NCI-H748 (cell line): ENCODE measurements around the gene PSRC1.
"Not testable (repeated sequence)": the region's sequence is repeated elsewhere in the genome, so short reads cannot be mapped to it uniquely, and the experiment has no call there.

Source experiments
- DNase-seq: peaks from one replicate; lab custom pipeline; 2025; ENCODE audit not compliant: unreplicated experiment; lab: John Stamatoyannopoulos, UW

PSRC1 gene

DNA sequence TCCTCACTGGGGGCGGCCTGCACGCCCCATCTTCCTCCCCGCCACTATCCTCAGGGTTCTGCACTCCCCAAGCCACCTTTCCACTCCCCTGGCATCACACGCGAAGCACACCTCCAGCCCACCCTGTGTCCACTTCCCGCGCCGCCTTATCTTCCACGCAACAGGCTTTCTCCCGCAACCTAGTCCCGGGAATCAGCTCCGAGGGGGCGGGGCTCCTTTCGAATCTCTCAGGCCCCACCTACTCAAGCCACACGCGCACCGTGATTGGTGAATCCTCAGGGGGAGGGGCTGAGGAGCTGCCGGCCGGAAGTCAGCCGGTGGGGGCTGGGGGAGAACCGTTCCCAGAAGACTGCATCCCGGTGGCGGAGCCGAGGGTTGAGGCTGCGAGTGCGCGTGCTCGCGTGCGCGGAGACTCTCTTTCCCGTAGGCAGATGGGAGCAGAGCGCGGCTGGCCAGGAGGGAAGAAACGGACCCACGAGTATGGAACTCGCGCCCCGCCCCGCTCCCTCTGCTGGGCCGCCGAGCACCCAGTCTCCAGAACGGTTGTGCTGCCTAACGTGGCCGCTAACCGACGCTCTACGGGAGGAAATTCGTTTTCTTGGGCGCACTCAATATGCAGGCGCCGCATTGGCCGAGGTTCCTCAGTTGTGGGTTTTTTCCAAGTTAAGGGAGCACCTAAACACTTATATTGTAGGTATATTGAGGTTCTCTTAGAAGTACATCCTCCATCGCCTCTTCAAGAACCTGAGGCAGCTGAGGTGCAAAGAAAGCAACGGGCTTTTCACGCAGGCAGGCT is at the start of gene PSRC1:
Gene PSRC1, minus strand, starts transcription at position 194 of the 796 bp plus-strand sequence.
- DNase-seq: peak; percentile 98

DNA sequence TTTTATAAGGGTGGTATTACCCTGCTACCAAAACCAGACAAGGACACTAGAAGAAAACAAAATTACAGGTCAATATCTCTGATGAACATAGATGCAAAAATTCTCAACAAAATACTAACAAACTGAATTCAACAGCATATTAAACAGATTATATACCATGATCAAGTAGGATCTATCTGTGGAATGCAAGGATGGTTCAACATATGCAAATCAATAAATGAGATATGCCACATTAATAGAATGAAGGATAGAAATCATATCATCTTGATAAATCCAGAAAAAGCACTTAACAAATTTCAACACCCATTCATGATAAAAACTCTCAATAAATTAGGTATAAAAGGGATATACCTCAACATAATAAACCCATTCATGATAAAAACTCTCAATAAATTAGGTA is 48.2 kb upstream of the PSRC1 start:
- peak; percentile 11 for DNase-seq

DNA sequence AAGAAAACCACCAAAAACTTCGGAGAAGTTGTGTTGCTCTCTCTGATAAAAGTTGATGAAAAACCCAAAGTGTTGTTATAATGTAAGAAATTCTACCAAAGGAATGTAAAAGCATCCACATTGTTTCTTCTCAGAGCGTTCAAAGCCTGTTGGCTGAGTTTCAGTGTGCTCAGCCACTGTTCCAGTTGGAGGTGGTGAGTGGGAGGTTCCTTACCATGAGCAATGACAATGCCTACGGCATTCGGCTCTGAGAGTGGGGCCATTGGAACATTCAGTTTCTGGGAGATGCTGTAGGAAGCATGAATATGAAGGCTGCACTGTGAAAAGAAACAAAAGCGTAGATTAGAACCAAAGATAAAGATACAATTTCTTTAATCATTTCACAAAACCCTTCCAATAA is 44.3 kb upstream of the PSRC1 start:
- no peak for DNase-seq

DNA sequence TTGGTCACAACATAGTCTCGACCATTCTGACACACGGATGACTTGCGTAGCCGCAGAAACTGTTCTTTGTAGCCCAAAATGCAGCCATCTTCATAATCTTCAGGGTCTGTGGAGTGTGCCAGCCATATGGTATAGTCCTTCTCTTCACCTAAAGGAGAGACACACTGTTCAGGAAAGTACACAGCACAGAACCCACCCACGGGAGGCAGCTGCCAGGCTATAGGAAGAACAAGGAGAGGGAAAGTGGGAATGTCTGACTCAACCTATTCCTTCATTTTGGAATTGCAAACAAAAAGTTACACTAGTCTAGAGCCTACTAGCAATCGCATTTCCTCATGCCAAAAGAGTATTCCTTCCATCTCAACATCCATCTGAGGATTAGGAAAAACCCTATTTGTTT is 40.0 kb upstream of the PSRC1 start:
- no peak for DNase-seq

DNA sequence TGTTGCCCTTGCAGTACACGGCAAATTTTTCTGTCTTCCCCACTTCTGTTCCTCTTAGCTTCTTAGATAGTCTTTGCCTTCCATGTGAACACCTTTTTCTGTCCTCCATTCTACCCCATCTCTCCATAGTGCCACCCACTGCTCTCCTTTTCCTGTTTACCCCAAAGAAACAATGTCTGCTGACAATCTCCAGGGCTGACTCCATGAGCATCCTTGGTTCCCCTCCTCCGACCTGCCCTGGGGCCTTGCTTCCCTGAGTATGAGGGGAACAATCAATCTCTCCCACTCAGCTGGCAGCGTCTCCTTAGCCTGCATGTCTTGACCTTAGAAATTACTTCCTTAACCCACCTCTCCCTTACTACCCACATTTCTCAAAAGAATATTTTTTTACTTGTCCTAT is 36.2 kb upstream of the PSRC1 start:
- no peak for DNase-seq

DNA sequence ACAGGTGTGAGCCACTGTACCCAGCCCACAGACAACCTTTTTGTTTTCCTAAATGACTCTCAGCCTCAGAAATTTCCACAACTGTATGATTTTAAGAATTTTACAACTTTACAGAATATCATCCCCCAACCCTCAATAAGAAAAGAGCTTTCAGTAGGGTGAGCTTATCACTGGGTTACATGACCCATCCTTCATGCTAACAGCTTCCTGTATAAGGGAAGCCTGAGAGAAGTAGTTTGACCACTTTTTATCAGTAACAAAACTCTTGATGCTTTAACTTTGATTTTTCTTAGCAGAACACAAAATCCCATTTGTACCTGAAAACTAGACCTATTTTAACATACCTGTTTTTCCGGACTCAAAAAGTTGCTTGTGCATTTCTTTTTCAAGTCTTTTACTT is 33.6 kb upstream of the PSRC1 start:
- no peak for DNase-seq

DNA sequence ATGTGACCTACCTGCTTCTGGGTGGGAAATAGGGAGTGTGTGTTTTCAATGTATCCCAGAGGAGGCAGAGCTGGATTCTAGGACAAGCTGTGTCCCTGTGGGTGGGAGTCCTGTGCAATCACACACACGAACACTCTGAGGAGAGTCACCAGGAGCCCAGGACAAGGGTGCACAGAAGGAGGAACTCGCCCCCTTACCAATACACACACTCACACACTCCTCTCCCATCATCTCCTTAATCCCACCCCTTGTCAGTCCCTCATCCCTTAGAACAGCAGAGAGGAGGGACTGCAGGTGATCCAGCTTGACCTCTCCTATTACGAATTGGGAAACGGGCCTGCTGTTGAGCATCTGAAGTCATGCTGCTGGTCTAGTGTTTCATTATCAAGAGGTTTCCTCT is 32.3 kb upstream of the PSRC1 start:
- no peak for DNase-seq

DNA sequence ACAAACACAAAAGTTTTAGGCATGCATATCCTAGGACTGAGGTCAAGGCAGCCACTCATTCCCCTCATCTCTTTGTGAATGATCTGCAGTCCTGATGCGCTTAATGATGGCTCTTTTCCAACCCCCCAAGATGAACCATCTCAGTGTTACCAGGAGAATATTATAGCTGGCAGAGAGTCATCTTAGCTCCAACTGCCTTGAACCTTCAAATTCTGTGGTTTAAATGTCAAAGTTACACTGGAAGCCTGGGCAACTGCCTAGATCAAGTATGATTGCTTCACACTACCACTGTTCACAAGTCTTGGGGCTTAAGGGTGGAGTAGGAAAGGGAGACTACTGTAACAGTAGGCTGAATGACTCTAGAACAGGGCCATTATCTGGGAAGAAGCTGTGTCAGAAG is 31.9 kb upstream of the PSRC1 start:
- no peak for DNase-seq

DNA sequence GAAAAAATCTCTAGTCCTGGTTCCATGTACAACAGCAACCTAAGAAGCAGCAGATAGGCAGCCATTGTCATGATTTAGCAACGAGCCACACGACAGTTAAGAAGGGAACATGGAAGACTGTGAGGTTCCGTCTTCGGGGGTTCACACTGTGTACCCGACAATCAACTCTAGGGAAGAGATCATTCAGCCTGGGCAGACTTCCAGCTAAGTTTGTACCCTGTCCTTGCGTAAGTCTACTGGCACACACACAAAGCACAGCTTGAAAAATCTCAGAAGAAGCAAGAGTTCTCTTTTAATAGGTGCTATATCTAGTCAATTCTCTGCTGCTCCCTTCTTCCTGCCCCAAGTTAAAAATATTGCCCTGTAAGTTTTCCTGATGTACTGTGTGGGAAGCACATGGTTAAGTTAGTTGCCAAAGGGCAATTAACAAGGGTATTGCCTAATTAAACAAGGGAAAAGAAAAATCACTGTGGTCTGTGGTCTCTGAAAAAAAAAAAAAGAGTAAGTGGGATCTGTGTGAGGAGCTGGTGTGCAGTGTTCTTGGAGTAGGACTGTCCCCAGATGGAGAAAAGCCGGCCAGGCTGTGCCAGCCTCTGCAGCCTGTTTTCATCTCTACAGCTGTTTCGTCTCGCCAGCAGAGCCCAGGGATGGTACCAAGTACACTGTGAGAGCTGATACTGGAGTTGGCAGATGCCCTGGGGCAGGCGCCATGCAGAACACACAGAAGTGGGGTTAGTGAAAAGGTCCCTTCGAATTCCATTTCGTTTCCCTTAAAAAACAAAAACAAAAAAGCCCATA is 30.2 kb upstream of the PSRC1 start:
- DNase-seq: no peak

DNA sequence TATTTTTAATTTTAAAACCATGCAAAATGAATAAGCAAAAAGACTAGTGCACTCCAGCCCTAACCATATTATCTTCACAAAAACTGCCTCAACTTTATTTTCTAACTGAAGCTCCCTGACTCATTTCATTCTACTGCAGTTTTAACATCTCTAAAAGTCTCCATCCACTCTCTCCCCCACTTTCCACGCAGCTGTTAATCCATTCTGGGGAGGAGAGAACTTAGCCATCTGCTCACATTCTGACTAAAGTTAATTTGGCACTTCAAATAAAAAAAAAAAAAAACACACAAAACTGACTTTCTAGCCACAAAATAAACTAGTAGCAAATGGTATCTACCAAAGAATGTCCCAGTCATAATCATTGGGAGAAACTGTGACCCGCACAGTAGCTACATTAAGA is 29.3 kb upstream of the PSRC1 start:
- DNase-seq: no peak

DNA sequence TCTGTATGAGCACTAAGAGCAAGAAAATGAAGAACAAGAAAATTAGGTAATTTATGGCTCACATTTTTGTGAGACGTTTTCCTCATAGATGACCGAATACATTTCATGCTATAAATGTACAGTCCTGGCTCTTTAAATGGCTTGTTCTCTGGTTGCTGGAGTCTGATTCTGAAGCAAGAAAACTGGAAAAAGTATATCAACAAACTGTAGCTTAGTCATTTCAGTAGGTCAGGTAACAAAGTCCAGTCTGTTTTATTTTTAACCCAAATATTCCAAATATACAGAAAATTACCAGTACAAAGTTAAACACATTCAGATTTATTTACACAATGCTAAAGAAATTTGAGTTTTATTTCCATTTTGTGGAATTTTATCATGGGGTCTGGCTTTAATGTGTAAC is 26.4 kb upstream of the PSRC1 start:
- DNase-seq: no peak

DNA sequence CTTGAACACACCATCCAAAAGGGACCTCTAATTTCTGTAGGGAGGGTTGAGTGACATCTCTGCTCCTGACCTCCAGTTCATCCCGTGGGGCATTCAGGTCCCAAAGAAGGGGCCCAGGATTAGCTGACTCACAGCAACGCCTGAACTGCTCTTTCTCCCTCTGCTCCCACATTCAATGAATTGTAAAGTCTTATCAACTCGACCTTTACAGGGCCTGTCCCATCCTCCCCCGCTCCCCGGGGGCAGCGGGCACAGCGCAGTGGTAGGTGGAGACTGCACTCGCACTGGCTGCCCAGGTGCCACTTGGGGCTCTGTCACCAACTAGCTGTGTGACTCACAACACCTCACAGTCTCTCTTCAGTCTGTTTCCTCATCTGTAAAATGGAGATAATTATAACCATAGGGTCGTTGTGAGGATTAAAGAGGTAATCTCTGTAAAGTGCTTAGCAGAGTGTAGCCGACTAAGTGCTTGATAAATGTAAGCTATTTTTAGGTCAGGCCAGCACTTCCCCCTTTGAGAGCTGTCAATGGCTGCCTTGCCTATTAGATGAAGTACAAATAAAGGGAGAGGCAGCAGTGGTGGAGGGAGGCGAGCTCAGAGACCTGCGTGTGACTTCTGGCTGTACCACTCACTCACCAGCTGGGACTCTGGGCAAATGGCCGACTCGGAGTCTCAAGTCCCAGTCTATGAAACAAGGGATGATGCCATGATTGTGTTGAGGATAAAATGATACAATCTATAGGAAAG is 24.5 kb upstream of the PSRC1 start:
- peak; percentile 41 for DNase-seq

DNA sequence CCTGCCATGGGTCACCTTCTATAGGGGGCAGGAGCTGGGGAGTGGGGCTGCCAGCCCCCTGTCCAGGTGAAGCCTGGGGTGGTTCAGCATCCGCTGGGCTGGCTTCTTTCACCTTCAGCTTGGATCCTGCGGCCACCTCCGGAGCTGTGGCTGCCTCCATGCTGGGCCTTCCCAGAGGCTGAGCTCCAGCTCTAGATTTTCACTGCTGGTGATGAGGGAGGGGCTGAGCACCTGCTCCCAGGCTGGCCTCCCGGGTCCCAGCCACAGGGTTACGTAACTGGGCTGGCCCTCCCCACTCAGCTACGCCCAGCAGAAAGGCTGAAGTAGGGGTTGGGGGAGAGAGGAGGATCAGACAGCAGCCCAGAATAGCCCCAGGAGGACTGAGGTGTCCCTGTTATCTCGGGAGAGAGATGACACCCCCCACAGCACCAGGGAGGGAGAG is 23.9 kb upstream of the PSRC1 start, which contains the start of gene MYBPHL:
Gene MYBPHL, minus strand, starts transcription at position 180 of the 442 bp plus-strand sequence. Its CDS starts 20 bp downstream, at position 160.
- no peak for DNase-seq

DNA sequence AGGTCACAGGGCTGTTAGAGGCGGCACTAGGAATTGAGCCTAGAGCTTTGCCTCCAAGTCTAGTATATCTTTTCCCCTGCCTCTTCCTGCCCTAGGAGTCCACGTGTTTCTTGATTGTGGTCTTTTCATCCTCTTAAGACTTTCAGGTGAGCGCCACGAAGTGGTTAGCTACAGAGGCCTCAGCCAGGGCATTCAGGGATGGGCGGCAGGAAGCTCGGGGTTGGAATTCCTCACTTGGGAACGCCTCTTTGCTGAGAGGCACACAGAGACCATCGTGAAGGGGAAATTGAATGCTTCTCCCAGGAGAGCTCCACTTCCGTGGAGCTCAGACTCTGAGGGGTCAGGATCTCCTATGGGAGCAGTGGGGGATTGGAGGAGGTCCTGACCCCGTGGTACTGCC is 23.0 kb upstream of the PSRC1 start:
- DNase-seq: not testable (repeated sequence)

DNA sequence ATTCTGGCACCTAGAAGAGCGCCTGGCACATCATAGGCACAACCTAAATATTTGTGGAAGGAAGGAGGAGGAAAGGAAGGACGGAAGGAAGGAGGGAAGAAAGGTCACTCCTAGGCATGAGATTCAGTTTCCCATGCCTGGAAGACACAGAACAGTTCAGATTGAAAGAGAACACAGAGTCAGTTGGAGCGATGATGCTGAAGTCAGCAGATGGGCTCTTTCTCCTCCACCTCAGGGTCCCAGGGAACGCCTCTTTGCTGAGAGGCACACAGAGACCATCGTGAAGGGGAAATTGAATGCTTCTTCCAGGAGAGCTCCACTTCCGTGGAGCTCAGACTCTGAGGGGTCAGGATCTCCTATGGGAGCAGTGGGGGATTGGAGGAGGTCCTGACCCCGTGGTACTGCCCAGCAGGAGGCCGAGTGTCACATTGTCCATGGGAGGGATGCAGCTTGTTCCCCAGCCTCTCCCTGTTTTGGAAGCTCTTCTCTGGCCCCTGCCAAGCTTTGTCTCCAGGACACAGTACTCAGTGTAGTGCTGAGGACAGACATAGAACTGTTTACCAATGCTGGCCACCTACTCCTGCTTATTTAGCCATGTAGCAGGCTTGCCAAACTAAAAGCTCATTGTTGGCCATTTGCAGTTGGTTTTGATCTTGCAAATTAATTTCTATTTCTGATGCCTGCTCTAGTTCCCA is 21.4 kb upstream of the PSRC1 start:
- no peak for DNase-seq

DNA sequence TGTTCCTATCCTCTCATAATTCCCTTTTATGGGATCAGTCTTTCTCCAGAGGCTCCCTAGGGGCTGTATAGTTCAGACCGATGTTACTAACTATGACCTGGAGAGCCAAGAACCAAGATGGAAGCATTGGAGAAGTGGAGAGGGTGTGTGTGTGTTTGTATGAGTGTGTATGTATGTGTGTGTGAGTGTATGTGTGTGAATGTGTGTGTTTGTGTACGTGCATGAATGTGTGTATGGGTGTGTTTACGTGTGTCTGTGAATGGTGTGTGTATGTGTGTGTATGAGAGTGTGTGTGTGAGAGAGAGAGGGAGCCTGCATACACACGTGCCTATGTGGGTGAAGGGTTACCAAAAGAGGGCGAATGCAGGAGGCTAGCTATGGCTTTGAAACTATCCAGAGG is 18.9 kb upstream of the PSRC1 start:
- DNase-seq: no peak

DNA sequence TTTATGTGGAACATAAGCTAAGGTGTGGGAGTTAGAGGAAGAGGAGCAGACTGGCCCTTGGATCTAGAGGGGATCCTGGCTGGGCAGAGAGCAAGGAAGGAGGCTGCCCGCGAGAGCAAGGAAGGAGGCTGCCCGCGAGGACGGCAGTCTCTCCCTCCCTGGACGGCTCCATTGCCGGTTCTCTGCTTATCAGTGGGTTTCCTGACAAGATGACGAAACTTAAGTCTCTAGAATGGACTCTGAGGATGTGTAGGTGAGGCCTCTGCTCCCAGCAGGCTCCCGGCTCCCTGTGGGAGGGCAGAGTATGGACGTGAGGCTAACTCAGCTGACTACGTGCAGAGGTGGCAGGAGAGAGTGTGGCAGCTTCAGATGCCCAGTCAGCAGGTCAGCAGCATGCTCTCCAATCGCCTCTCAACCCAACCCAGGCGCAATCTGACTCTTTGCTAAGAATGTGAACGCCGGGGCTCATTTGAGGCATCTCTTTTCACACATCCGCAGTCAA is 17.8 kb upstream of the PSRC1 start:
- DNase-seq: no peak

DNA sequence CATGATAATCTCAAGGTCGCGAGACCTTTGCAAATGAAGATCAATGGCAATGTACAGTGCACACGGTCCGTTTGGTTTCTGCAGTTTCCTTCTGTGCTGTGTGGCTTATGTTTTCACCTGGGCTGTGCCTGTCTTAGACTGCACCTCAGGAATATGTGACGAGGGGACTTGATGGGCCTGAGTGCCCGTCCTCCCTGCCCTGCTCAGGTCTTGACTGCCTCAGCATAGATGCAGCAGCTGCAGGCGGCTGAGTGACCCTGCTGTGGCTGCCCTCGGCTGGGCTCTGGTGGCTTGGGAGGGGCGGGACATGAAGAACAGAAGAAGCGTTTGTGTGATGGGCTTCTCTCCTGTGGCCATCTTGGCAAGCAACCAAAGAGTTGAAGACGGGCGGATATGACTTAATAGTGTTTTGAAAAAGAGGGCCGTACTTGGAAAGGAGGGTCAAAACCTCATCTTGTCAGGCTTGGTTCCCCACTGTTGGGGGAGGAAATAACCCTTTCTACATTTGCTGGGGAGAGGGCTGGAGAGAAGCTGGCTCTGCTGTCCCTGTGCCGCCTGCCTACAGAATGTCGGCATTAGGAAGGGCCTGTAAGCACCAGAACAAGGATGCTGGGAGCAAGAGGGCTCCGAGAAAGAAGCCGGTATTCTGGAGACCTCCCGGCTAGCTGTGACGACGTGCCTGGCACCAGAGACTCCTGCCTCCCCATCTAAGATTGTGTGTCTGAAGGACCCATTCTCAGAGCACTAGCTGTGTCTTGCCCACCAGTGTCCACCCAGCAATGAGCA is 16.8 kb upstream of the PSRC1 start:
- no peak for DNase-seq

DNA sequence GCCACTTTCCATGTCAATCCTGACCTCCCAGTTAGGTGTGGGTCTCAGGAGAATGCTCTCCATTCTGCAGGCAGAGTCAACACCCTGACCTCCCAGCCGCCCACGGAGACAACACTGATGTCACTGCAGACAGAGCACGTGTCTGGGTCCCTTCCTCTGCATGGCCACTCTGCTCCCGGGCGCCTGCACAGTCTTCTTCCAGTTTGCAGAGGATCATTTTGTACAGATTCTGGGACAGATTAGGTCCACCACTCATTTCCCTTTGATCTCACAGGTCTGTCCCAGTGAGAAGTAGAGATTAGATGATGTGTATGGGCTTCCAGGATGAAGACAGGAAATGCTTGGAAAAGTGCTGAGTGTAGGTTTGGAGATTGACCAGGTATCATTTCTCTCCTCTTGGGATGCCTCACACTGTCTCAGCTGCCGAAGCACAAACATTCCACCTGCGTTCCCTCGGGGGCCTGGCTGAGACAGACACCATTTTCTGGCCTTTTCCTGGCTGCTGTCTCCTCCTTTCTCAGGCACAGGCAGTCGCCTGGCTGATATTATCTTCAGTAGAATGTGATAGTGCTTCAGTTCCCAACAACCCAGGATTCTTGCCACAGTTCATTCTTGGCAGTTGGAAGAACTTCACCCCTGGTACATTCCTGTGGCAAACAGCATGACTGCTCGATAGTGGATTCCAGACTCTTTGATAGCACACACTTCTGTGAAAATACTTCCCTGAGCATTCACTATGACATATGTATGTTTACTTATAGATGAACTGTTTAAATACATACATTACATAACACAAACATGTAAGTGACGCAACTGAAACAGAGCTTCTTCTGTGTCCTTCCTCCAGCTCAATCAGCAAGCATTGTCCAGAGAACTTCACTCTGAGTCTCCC is 16.0 kb upstream of the PSRC1 start:
- DNase-seq: no peak
